Measurements from ENCODE around the gene MDM2. TPM values are rescaled to one million over a fixed set of nuclear protein-coding genes. Genes with fewer than 3 reads are reported as not detected.

MDM2 gene
- total RNA-seq, 1 experiment from 2014 or later: 207 TPM

- no peak for TF ChIP-seq FOXK1 (CRISPR knock-in tag; IDR thresholded peaks at IDR 0.05)
- no peak for TF ChIP-seq GABPB1 (CRISPR knock-in tag; IDR thresholded peaks at IDR 0.05)
- no peak for TF ChIP-seq PRRX2 (CRISPR knock-in tag; IDR thresholded peaks at IDR 0.05)
Observed at GRCh38 chr12:68899251-68899771, 91.3 kb downstream of the MDM2 start (continued).

GRCh38 chr12:68900241-68900640 lies 92.3 kb downstream of the MDM2 start:
- no peak for DNase-seq (ENCODE audit: low spot score)
- no peak for ATAC-seq
- Mint-ChIP-seq H3K4me1 (peaks cover 4% of the 10 kb centered on the region), H3K27ac (no peak overlapping the region), H3K4me3 (no peak overlapping the region), H3K9me3 (0 out of 2 replicates have a peak, but pooled peaks cover 6% of the 10 kb centered on the region), H3K27me3 (ENCODE audit: low read depth) (no peaks in the 10 kb centered on the region), H3K36me3 (no peaks in the 10 kb centered on the region)
- POLR2A ChIA-PET: no interaction called here
- no peak for TF ChIP-seq NFE2L1 (CRISPR knock-in tag; IDR thresholded peaks at IDR 0.05)
- no peak for TF ChIP-seq TEAD4 (CRISPR knock-in tag; IDR thresholded peaks at IDR 0.05)
- TF ChIP-seq ZNF232 (CRISPR knock-in tag; IDR thresholded peaks at IDR 0.05): no peak
- TF ChIP-seq GRHL2 (CRISPR knock-in tag; IDR thresholded peaks at IDR 0.05; ENCODE audit: insufficient replicate concordance, severe bottlenecking): no peak
- CTCF ChIA-PET: no interaction called here

Other genes starting within 250 kb of the MDM2 start
- 82.3 to 86.9 TPM (median 84.3 TPM) in 3 replicates for gene RAP1B, start 197.3 kb upstream of the MDM2 start, total RNA-seq (2021)
- 117 to 132 TPM (median 120 TPM) in 3 replicates for gene NUP107, start 121.2 kb upstream of the MDM2 start, total RNA-seq (2021)
- 11.1 to 11.3 TPM (median 11.1 TPM) in 3 replicates for gene SLC35E3, start 62.0 kb upstream of the MDM2 start, total RNA-seq (2021)
- 0.55 to 0.96 TPM (median 0.66 TPM) in 3 replicates for gene CPM, start 125.0 kb downstream of the MDM2 start, total RNA-seq (2021)